H4 (cell line): ENCODE data around the gene NRAS. TPM values are rescaled to one million over a fixed set of nuclear protein-coding genes. Genes with fewer than 3 reads are reported as not detected.
A peak's percentile ranks its signal among the peaks of the same experiment; 100 is the strongest.
"Not testable (repeated sequence)": the region's sequence is repeated elsewhere in the genome, so short reads cannot be mapped to it uniquely, and the experiment has no call there.

Experiments used
- DNase-seq: peaks from one replicate; pipeline ENCODE4 v3.0.0-alpha.2; 2015; ENCODE audit warnings: low spot score
- total RNA-seq: library from RNA; depleted of rRNA; stranded (reverse); fragments of >200 nt; shearing (Covaris generic); gene quantifications from 2 replicates; pipeline ENCODE4 v1.2.3, GENCODE V29; 2014; rRNA removed

Gene NRAS
- 45.0 and 52.6 TPM in 2 replicates for total RNA-seq

GRCh38 chr1:114716304-114717170 is at the start of gene NRAS:
NRAS (minus strand) TSS chr1:114716771; CDS start chr1:114716160, 611 bp downstream.
- DNase-seq, result peak; percentile 68

DNA sequence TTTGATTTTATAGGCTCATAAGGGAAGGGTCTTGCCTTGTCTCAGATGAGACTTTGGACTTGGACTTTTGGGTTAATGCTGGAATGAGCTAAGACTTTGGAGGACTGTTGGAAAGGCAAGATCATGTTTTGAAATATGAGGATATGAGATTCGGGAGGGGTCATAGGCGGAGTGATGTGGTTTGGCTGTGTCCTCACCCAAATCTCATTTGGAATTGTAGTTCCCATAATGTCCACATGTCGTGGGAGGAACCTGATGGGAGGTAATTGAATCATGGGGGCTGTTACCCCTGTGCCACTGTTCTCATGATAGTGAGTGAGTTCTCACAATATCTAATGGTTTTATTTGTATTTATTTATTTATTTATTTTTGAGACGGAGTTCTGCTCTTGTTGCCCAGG is 48.1 kb upstream of the NRAS start:
- DNase-seq, result no peak

DNA sequence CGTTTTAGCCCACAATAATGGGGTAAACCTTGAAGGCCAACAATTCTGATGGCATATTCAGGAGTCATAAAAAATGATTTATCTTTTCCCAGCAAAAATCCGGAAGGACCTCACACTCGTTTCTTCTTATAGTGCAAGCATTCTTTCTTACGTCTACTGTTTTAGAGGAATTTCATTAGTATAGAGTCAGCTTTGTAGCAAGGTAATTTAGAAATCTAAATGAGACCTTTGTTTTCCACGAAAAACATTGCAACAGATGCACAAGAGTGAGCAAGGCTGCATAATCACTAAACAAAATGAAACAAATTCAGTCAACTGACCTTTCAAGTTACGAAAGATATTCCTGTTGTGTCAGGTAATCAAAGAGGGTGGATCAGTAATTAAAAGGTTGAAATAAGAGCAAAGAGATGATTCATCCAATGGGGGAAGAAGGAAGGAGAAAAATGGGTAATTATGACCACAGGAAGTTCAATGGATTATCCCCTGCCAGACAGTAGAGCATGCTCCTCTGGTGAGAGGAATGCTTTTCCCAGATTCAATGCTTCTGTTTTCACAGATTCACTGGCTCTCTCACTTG is 41.8 kb upstream of the NRAS start:
- peak; percentile 2 for DNase-seq

DNA sequence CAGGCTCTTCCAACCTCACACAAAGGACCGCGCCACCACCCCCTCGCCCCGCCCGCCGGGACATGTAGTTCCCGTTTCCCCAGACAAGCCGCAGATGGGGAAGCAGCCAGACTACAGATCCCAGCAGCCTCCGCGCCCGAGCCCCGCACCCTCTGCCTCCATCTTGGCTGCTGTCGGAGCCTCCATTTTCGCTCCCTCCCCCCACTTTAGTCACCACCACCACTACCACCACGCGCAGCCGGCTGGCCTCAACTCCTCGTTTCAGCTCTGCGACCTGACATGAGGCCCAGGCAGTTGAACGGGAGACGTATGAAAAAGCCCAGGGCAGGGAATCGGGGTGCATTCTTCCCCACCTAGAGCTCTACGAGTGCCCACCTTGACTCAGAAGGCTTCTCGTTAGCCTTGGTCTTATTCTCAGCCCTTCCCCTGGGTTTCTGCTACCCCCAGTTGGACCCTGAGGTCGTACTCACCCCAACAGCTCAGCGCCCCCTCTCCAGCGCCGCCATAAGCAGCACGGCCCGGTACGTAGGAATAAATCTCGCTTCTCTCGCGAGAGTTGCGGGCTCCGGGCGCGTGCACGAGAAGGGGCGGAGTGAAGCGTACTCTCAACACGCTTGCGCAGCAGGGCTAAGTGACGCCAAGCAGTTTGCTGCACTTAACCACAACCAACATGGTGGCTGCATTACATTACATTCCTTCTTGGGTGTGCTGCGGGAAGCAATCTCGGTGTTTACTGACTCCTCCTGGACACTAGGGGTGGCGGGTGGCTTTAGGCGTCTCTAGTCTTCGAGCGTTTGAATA is 41.1 kb upstream of the NRAS start, which contains the start of gene CSDE1:
Gene CSDE1, minus strand, starts transcription at position 530 of the 801 bp plus-strand sequence. CDS start 18,094 bp downstream, outside the sequence.
- peak; percentile 97 for DNase-seq

- peak; percentile 6 for DNase-seq
These were observed 40.4 kb upstream of the NRAS start for GRCh38 chr1:114756949-114757454.

DNA sequence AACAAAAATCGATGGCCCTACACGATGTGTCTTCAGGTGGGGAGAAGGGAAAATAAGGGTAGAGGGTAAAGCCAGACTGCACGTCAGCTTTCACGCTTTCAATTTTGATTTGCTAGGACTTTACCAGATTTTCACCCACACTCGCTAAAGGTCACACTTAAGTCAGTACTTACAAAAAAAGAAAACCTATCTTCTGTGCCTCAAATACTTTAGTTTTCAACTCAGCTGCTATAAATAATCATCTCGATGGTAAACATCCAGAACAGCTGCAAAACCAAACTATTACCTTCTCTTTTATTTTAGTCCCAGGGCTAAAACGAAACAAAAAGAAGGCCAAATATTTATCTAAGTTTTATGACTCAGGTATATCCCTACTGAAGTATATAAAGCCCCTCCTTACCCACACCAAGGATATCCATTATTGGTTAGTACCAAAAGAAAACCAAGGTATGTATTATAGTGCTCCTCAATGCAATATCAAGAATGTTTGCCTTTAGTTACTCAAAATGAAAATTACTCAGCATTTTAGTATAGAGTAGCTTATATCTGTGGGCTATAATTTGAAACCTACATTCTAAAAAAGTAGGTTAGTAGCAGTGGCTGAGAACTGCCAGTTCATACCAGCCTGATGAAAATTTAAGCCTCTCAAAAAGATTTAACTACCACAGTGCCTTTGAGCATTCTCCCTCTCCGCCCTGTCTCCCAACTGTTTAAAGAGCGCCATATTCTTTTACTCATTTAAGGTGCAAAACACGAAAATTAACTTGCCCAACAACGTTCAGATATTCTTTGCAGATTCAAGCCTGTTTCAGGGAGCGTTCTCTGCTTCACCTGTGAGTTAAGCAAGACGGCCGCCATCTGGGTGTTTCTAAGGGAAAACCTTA is 39.7 kb upstream of the NRAS start:
- DNase-seq, result no peak

GRCh38 chr1:114755006-114755931 is 38.7 kb upstream of the NRAS start:
- DNase-seq, result no peak

GRCh38 chr1:114753702-114754101 is 37.1 kb upstream of the NRAS start:
- not testable (repeated sequence) for DNase-seq

GRCh38 chr1:114753143-114753542 is 36.6 kb upstream of the NRAS start:
- DNase-seq, result no peak

GRCh38 chr1:114750780-114751179 is 34.2 kb upstream of the NRAS start:
- no peak for DNase-seq

DNA sequence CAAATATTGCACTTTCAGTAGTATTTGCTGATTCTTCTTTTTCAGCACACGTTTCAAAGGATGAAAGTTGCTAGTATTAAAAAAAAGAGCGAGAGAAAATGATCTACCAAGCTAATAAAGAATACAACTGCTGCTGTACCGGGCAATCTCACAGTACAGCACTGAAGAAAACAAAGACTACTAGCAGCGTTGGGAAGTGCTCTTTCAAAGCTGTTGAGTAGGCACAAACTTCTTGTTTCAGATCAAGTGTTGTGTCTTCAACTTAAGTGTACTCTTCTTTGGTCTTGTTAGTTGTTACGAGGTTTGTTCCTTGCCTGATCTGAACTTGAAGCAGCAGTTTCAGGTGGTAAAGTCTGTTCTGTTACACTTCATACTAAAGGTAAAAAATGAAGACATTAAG is 33.3 kb upstream of the NRAS start:
- no peak for DNase-seq

GRCh38 chr1:114746450-114747121 is 30.0 kb upstream of the NRAS start:
- no peak for DNase-seq

DNA sequence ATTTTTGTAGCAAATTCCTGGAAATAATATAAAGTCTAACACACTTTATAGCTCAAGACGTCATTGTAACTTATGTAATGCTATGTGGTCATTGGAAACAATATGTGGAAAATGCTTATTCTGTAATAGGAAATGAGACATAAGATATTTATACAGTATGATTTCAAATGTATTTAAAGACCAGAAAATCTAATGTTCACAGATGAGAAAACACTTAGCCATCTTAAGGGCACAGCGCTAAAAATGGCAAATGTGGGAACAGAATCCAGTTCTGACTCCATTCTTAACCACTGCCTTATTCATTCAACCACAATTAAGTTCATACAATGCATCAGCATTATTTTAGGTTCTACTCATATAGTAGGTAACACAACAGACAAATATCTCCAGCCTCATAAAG is 28.7 kb upstream of the NRAS start:
- no peak for DNase-seq

- no peak for DNase-seq
These were observed 25.6 kb upstream of the NRAS start for GRCh38 chr1:114741963-114742746.

DNA sequence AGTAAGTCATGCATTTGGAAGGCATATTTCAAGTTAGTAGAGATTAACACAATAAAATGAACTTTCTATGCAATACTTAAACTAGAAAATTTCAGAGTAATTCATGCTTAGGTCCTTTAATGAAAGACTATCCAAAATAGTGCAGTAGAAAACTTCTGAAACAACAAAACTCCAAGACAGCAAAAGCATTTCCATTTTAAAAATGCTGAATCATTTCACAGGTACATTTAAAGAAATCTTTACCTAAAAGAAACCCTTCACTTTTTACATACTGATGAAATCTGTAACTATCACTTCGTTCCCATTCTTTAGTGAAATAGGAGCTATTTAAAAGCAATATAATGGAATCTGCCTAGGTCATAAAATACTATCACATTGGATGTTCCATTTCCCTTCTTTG is 23.8 kb upstream of the NRAS start:
- DNase-seq, result no peak

DNA sequence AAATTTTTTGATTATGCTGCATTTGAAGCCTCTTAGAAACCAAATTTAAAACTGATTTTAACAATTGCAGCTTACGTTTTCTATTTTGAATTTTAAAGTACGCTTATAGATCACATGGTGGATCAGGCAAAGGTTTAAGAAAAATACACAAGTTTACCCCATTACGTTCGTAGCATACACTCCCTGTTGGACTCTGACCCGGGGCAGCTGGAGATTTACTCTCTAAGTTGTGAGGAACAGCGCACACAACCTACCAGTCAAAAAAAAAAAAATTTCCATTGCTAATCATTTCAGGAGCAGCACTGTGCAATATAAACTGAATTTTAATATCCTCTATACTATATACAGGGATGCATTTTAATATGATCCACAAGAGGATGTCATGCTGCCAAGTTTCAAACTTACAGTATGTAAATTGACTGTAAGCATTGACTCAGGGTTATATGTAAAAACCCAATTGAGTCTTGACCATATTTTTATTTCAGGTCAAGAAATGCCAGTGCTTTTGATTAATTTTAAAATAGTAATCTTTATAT is 20.8 kb upstream of the NRAS start:
- no peak for DNase-seq

- DNase-seq, result no peak
These were observed 18.9 kb upstream of the NRAS start for GRCh38 chr1:114735479-114735878.

- DNase-seq, result no peak
These were observed 13.2 kb upstream of the NRAS start for GRCh38 chr1:114729782-114730181.
